K562 (cell line): ENCODE measurements around the gene AKR1A1. TPM values are rescaled to one million over a fixed set of nuclear protein-coding genes. Genes with fewer than 3 reads are reported as not detected.

Experiments used
- AFF1 ChIP-seq, 2 experiments: fragments of 450-650 bp; IDR thresholded peaks; 2 replicates each; pipeline ENCODE4 v1.6.1; 2018; ENCODE audit warnings: mild to moderate bottlenecking in 2 of 2, low read depth in 1 of 2; ENCODE audit not compliant: partially characterized antibody in 2 of 2
- ARID1B ChIP-seq: fragments of 450-650 bp; IDR thresholded peaks from 2 replicates; pipeline ENCODE4 v1.6.1; 2016; ENCODE audit warnings: antibody characterized with exemption, mild to moderate bottlenecking, inconsistent platforms
- ATF3 ChIP-seq, 2 experiments: fragments of 450-650 bp in 1 of 2; sonication (generic) in 1 of 2; formaldehyde crosslinking in 1 of 2; IDR thresholded peaks in 1 of 2; conservative IDR thresholded peaks in 1 of 2; 2 replicates each; pipeline versions ENCODE4 v1.6.1 to v1.8.1; 2016 to 2023; ENCODE audit warnings: mild to moderate bottlenecking in 2 of 2, moderate library complexity in 2 of 2, inconsistent platforms in 1 of 2, missing genetic modification reagents in 1 of 2
- CBFA2T3 ChIP-seq: fragments of 450-650 bp; IDR thresholded peaks from 2 replicates; pipeline ENCODE4 v1.6.1; 2017
- CEBPB ChIP-seq: fragments of 450-650 bp; IDR thresholded peaks from 2 replicates; pipeline ENCODE4 v1.6.1; 2016; ENCODE audit warnings: missing genetic modification characterization, missing compliant biosample characterization
- CTBP1 ChIP-seq: fragments of 450-650 bp; IDR thresholded peaks from 2 replicates; pipeline ENCODE4 v1.6.1; 2016; ENCODE audit warnings: borderline replicate concordance
- EP300 ChIP-seq: IDR thresholded peaks from 2 replicates; pipeline ENCODE4 v1.6.1; 2012; ENCODE audit warnings: low read length, improper control_type of control experiment
- FUS ChIP-seq: fragments of 200-400 bp; formaldehyde crosslinking; optimal IDR thresholded peaks from 2 replicates; pipeline ENCODE3; 2017; ENCODE audit warnings: low read depth, low read length
- HDAC1 ChIP-seq, 2 experiments: fragments of 450-650 bp; IDR thresholded peaks; 2 replicates each; pipeline ENCODE4 v1.6.1; 2016 to 2017; ENCODE audit warnings: inconsistent platforms in 1 of 2, mild to moderate bottlenecking in 1 of 2, moderate library complexity in 1 of 2
- HMBOX1 ChIP-seq: sonication (generic); IDR thresholded peaks from 2 replicates; pipeline ENCODE4 v1.6.1; 2016
- HNRNPLL ChIP-seq: fragments of 200-400 bp; formaldehyde crosslinking; IDR thresholded peaks from 2 replicates; pipeline ENCODE4 v1.6.1; 2017; ENCODE audit warnings: low read length, low read depth, mild to moderate bottlenecking; ENCODE audit not compliant: poor library complexity, severe bottlenecking
- JUND ChIP-seq, 2 experiments: IDR thresholded peaks; 2 replicates in 1 of 2; 3 replicates in 1 of 2; pipeline ENCODE4 v1.6.1; 2011; ENCODE audit warnings: borderline replicate concordance in 2 of 2, low read depth in 2 of 2, low read length in 2 of 2, improper control_type of control experiment in 1 of 2, missing biosample characterization in 1 of 2, missing genetic modification characterization in 1 of 2, missing genetic modification reagents in 1 of 2
- MTA2 ChIP-seq: fragments of 450-650 bp; IDR thresholded peaks from 2 replicates; pipeline ENCODE4 v1.6.1; 2016; ENCODE audit warnings: low read depth
- RBBP5 ChIP-seq: fragments of 200-600 bp; sonication (generic); IDR thresholded peaks from 2 replicates; pipeline ENCODE4 v1.6.1; 2012; ENCODE audit warnings: borderline replicate concordance, mild to moderate bottlenecking, low read length, control low read depth, inconsistent platforms; ENCODE audit not compliant: insufficient read depth, poor library complexity, severe bottlenecking
- RBM39 ChIP-seq: fragments of 200-400 bp; formaldehyde crosslinking; optimal IDR thresholded peaks from 2 replicates; pipeline ENCODE3; 2018; ENCODE audit warnings: low read depth, low read length
- RHOXF2B ChIP-seq: fragments of 250-450 bp; sonication (Bioruptor Pico); conservative IDR thresholded peaks from 2 replicates; pipeline ENCODE4 v1.5.1; 2021
- SMARCA4 ChIP-seq: fragments of 450-650 bp; IDR thresholded peaks from 2 replicates; pipeline ENCODE4 v1.6.1; 2016
- SOX6 ChIP-seq: fragments of 450-650 bp; IDR thresholded peaks from 2 replicates; pipeline ENCODE4 v1.6.1; 2014; ENCODE audit warnings: mild to moderate bottlenecking
- STAT5A ChIP-seq: IDR thresholded peaks from 2 replicates; pipeline ENCODE4 v1.6.1; 2012; ENCODE audit warnings: low read length, inconsistent platforms, borderline replicate concordance
- TRIM28 ChIP-seq: fragments of 450-650 bp; IDR thresholded peaks from 2 replicates; pipeline ENCODE4 v1.6.1; 2017
- XRCC5 ChIP-seq: fragments of 200-400 bp; formaldehyde crosslinking; IDR thresholded peaks from 2 replicates; pipeline ENCODE4 v1.6.1; 2017; ENCODE audit warnings: low read depth, mild to moderate bottlenecking, low read length
- ZBTB17 ChIP-seq: fragments of 450-650 bp; formaldehyde crosslinking; IDR thresholded peaks from 2 replicates; pipeline ENCODE4 v1.4.0; 2020; ENCODE audit warnings: mild to moderate bottlenecking
- ZNF57 ChIP-seq: fragments of 450-650 bp; formaldehyde crosslinking; IDR thresholded peaks from 2 replicates; pipeline ENCODE4 v1.4.0; 2020; ENCODE audit warnings: mild to moderate bottlenecking, moderate library complexity
- ZNF766 ChIP-seq: fragments of 200-800 bp; sonication (Bioruptor generic); conservative IDR thresholded peaks from 2 replicates; pipeline ENCODE4 v1.6.1; 2016; ENCODE audit warnings: missing genetic modification characterization, missing compliant biosample characterization
- polyA plus RNA-seq, 8 experiments: library from polyadenylated mRNA; depleted of rRNA in 4 of 8; stranded (reverse) in 5 of 8; unstranded in 3 of 8; fragments of >200 nt; fragmentation: Nextera tagmentation in 2 of 8; fragmentation: Illumina TruSeq in 1 of 8; extraction: Ambion mirVana in 2 of 8; extraction: Trizol in 1 of 8; gene quantifications; 2 replicates each; pipeline versions ENCODE4 v1.2.1 to v1.2.3, GENCODE V29; 2011 to 2014; ENCODE audit warnings: inconsistent platforms in 1 of 8, missing spikeins in 1 of 8
- total RNA-seq, 7 experiments: library from RNA; depleted of rRNA in 6 of 7; stranded (reverse); fragments of >200 nt in 6 of 7; fragmentation: Illumina TruSeq in 2 of 7; extraction: Trizol in 2 of 7; gene quantifications; 2 replicates each; pipeline versions ENCODE4 v1.2.1 to v1.2.3, GENCODE V29; 2011 to 2021; ENCODE audit warnings: low replicate concordance in 1 of 7

Gene AKR1A1
- total and polyA plus RNA-seq, 9 of the 15 experiments (the other 6 are each of a cell fraction or from before 2014, with no cell fraction given), result 68.6 to 211 (median 132) TPM

- TF ChIP-seq HNRNPLL, result peak; percentile 43
- no peak for TF ChIP-seq RBM39
- TF ChIP-seq ZBTB17, result 0 out of 2 replicates have a peak, but pooled peaks have one; percentile 40
- TF ChIP-seq JUND (IDR thresholded peaks at IDR 0.05; ENCODE audit: borderline replicate concordance, low read depth, low read length), result 0 out of 2 replicates have a peak, but pooled peaks have one; percentile 20
- TF ChIP-seq JUND (tag; IDR thresholded peaks at IDR 0.05; ENCODE audit: borderline replicate concordance, low read depth, low read length), result no peak
- TF ChIP-seq TRIM28, result peak; percentile 22; the same call in 1 of the 2 replicates
- TF ChIP-seq EP300, result peak; percentile 43
- TF ChIP-seq HMBOX1, result peak; percentile 86
- peak; percentile 76 for TF ChIP-seq SOX6
- TF ChIP-seq SMARCA4, result peak; percentile 83
- 0 out of 2 replicates have a peak, but pooled peaks have one; percentile 22 for TF ChIP-seq STAT5A
- peak; percentile 62 for TF ChIP-seq RBBP5
- no peak for TF ChIP-seq ATF3 (IDR thresholded peaks at IDR 0.05)
- 0 out of 2 replicates have a peak, but pooled peaks have one; percentile 42 for TF ChIP-seq ATF3 (CRISPR knock-in tag; conservative IDR thresholded peaks at IDR 0.05)
- TF ChIP-seq HDAC1 (IDR thresholded peaks at IDR 0.05), result peak in 1 of 2 experiments; percentile 65; a peak in 2 of 4 replicates
- peak; percentile 68; the same call in 1 of the 2 replicates for TF ChIP-seq CTBP1
- peak; percentile 84 for TF ChIP-seq CBFA2T3
- no peak for TF ChIP-seq RHOXF2B (CRISPR knock-in tag)
- TF ChIP-seq ZNF766 (CRISPR knock-in tag), result 0 out of 2 replicates have a peak, but pooled peaks have one; percentile 13
- no peak for TF ChIP-seq ZNF57 (CRISPR knock-in tag)
- peak in 1 of 2 experiments; percentile 28 for TF ChIP-seq AFF1 (IDR thresholded peaks at IDR 0.05; ENCODE audit: low read depth in 1 of 2, partially characterized antibody in 2 of 2)
- TF ChIP-seq ARID1B, result peak; percentile 83
- 0 out of 2 replicates have a peak, but pooled peaks have one; percentile 9 for TF ChIP-seq CEBPB
- peak; percentile 48; the same call in 1 of the 2 replicates for TF ChIP-seq MTA2
- no peak for TF ChIP-seq FUS
- TF ChIP-seq XRCC5, result 0 out of 2 replicates have a peak, but pooled peaks have one; percentile 47
Measured at GRCh38 chr1:45574105-45574626, 23.5 kb downstream of the AKR1A1 start (continued).
